Ecto neural progenitor cell (in vitro differentiated cells): ENCODE measurements around the gene CYP3A4.
"Not testable (repeated sequence)": the region's sequence is repeated elsewhere in the genome, so short reads cannot be mapped to it uniquely, and the experiment has no call there.

ENCODE experiments used
- DNase-seq: peaks from one replicate; pipeline ENCODE4 v3.0.0-alpha.2; 2018; ENCODE audit warnings: low spot score

Gene CYP3A4

DNA sequence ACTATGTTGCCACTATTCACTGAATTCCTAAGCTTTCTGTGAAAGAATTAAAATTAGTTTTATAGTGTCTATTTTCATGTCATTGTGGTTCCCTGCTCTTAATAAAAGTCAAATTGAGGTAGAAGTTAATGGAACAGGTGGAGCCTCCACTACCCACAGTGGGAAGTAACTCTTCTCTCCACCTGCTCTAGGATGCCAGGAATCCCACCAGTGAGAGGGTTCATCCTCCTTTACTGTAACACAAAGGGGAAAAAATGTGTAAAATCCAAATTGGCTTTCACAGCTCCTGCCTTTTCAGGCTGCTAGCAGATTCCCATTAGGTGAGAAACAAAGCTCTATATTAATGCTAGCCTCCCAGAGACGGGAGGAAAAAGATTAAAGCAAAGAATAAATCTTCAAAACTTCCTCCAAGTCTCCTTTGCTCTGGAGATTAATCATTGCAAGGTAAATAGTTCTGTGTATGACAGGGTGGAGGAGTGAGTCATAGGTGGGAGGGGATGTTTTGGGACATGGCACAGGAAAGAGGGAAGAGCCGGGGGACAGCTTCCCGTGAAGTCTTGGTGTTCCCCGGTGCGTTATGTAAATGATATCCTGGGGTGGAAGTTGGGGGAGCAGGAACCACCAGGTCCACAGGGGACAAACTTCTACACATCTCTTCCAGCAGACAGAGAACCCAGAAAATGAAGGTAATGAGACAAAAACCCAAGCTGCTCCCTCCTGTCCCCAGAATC is 32.5 kb downstream of the CYP3A4 start:
- DNase-seq: not testable (repeated sequence)

GRCh38 chr7:99748846-99749579 is 35.0 kb downstream of the CYP3A4 start:
- no peak for DNase-seq

DNA sequence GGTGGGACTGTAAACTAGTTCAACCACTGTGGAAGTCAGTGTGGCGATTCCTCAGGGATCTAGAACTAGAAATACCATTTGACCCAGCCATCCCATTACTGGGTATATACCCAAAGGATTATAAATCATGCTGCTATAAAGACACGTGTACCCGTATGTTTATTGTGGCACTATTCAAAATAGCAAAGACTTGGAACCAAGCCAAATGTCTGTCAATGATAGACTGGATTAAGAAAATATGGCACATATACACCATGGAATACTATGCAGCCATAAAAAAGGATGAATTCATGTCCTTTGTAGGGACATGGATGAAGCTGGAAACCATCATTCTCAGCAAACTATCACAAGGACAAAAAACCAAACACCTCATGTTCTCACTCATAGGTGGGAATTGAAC is 37.1 kb downstream of the CYP3A4 start:
- DNase-seq: not testable (repeated sequence)

DNA sequence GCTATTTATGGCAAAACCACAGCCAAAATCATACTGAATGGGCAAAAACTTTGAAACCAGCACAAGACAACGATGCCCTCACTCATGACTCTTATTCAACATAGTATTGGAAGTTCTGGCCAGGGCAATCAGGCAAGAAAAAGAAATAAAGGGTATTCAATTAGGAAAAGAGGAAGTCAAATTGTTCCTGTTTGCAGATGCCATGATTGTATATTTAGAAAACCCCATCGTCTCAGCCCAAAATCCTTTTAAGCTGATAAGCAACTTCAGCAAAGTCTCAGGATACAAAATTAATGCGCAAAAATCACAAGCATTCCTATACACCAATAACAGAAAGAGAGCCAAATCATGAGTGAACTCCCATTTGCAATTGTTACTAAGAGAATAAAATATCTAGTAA is 38.6 kb downstream of the CYP3A4 start:
- not testable (repeated sequence) for DNase-seq

DNA sequence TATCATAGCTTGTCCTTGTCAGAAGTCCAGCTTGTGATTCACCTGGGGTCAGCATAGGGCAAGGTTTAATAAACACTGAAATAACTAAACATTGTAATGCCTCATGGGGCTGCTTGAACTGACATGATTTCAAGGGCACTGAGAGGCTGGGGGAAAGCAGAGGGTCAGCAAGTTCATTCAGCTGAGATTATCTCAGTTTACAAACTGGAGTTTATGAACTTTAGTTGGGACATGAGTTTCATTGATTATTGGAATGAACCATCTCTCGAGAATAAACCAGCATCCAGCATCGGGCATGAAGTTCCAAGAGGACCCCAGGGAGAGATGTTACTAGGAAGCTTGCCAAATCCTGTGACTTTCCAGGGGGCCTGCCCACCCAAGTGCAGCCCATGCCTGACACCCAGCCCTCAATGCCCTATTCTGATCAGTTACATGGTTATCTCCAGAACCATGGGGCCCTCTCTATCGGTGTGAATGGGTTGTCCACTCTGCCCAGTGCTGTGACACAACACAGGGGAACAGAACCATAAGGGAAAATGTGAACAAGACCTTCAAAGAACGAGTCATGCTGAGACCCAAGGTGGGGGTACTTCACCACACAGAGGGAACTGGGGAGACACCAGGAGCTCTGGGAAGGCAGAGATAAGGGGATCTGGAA is 41.1 kb downstream of the CYP3A4 start:
- no peak for DNase-seq

- DNase-seq: no peak
These were observed 42.6 kb downstream of the CYP3A4 start for GRCh38 chr7:99741441-99741795.

DNA sequence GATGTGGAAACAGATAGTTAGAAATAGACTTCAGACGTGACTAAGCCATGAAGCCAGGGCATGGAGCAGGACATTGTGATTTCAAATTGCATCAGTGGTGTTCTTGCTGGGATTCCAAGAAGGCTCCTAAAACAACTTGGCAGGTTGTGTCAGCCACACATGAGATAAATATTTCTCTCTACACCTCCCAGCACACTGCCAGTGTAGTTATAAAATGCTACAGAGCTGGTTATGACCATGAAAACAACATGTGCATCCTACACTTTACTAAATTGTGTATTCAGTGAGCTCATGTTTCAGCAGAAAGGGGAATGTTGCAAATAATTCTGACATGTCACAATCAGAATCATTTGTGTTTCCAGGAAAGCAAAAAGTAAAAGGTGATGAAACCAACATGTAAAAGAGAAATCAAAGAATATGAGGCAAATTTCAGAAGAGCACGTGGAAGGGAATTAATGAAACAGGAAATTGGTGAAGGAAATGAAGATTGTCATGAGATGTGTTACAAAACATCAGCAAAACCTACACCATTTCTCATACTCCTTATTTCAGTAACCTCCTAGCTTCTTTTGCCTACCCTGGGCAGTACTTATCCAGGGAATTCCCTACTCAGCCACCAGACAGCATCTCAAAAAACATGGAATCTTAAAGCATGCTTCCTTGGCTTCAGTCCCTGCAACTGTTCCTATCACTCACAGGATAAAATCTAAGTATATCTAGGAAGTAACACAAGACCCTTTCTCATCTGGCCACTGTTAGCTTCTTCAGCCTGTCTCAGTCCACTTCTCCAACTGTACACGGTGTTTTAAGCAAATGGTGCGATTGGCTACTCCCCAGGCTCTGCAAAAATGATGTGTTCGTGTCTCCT is 43.2 kb downstream of the CYP3A4 start:
- no peak for DNase-seq

DNA sequence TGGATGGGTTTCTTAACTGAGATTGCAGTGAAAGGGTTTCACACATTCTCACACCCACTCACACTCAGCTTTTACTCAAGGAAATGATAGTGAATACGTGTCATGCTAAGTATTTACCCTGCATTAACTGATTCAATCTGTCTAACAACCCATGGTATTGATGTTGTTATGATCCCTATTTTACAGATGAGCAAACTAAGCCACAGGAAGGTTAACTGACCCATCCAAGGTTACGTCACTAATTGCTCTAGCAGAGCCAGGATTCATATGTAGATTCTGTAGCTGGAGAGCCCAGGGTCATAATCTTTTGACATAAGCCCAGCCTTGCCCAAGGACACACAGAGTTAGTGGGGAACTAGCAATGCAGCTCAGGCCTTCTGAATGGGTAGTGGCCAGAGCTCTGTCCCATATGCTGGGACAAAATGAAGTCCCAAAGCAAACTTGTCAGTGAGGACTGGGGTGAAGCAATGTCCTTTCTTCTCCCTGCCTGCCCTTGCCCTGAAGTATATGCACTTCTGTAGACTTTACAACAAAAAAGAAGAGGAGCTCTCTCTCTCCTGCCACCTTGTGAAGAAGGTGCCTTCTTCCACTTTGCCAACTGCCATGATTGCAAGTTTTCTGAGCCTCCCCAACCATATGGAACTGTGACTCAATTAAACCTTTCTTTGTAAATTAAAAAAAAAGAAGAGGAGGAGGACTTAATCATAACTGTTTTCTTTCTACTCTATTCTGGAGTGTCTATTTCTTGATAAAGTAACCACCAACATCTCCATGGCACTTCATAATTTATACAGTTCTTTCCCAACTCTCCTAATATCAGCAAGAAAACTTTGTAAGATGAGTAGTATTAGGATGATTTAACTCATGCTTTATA is 44.0 kb downstream of the CYP3A4 start:
- no peak for DNase-seq

DNA sequence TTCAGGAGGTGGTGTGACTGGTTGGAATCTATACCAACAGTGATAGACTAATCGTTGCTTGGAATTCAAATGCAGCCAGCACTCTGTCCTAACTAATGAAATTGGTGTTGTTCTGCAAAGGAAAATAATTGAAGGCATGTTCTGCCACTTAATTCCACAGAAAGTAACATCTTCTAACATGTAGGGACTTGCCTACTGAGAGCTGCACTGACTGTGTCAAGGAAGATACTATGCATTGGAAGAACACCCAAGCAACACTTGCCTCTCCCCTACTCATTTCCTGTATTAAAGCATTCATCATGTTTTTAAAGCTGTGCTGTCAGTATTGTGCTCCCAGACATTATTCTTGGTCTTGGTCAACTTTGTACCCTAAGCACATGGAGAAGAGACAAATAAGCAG is 46.3 kb downstream of the CYP3A4 start:
- DNase-seq: no peak

DNA sequence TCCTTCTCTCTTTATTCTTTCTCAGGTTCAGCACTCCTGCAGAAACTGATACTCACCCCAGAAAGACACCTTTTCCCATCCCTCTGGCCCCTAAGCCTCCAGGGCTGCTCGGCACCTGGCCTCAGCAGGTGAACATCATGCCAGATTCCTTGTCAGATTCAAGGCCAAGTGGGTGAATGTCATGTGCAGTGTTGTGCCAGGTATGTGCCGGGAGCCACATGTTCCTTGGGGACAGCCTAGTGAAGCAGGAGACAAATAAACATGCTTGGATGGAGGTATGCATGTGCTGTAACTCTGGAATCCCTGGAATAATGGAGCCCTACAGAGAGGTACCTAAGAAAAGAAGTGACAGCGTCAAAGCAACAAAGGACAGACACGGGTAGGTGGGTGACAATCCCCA is 47.3 kb downstream of the CYP3A4 start:
- not testable (repeated sequence) for DNase-seq

GRCh38 chr7:99734987-99735386 is 49.0 kb downstream of the CYP3A4 start, which contains the start of gene CYP3A7:
Gene CYP3A7, minus strand, starts transcription at chr7:99735196. Its CDS starts 103 bp downstream, at chr7:99735093.
- DNase-seq: no peak

DNA sequence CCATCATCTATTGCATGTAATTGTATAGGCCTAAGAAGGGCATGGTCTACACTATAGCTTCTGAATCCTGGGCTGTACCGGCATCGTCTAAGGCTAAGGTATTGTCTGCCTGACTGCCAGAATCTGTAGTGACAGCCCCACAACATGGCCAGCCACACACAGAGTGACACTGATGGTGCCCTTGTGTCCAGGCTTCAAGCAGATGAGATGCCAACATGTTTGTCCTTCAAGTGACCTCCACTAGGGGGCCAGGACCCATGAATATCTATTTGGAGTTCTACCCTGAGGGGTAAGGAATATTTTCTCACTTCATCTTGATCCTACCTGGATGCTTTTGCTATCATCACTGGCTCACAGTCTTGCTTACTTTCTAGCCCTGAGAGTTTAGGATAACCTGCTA is 50.5 kb downstream of the CYP3A4 start:
- no peak for DNase-seq

- no peak for DNase-seq
These were observed 51.0 kb downstream of the CYP3A4 start for GRCh38 chr7:99733003-99733402.

- DNase-seq: no peak
These were observed 52.2 kb downstream of the CYP3A4 start for GRCh38 chr7:99731638-99732374.

DNA sequence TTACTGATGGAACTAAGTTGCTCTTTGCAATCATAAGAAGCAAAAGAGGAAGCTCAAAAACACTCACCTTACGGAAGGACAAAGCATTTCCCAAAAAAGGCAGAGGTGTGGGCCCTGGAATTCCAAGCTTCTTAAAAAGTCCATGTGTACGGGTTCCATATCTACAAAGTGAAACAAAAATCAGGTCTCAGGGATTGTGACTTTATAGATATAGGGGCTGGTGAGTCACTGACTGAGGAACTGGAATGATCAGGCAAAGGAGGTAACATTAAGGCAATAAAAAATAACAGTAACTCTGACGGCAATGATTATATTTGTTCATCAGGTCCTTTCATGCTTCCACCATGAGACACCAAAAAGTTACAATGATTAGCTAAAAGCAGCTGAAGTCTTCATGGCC is 53.0 kb downstream of the CYP3A4 start:
- DNase-seq: no peak

GRCh38 chr7:99730238-99730810 is 53.7 kb downstream of the CYP3A4 start:
- no peak for DNase-seq

DNA sequence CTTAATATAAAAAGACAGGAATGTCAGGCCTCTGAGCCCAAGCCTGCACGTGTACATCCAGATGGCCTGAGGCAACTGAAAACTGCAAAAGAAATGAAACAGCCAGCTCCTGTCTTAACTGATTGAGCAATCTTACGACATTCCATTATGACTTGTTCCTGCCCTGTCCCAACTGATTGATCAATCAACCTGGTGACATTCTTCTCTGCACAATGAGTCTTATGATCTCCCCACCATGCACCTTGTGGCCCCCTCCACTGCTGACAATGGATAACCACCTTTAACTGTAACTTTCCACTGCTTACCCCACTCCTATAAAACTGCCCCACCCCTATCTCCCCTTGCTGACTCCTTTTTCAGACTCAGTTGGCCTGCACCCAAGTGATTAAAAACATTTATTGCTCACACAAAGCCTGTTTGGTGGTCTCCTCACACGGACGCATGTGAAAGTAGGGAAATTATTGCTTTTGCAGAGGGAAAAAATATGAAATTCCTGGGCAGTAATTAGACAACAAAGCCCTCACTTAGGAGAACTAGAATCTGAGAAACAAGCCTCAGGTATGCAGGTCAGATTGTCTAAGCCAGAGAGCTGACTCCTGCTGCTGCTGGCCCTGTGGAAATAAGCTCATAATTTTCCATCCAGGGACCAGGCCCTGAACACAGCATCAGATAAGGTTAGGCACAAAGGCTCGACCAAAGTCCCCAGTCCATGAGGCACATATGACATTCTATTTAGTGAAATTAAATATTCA is 54.3 kb downstream of the CYP3A4 start:
- DNase-seq: no peak

- DNase-seq: no peak
These were observed 55.4 kb downstream of the CYP3A4 start for GRCh38 chr7:99728615-99729014.

DNA sequence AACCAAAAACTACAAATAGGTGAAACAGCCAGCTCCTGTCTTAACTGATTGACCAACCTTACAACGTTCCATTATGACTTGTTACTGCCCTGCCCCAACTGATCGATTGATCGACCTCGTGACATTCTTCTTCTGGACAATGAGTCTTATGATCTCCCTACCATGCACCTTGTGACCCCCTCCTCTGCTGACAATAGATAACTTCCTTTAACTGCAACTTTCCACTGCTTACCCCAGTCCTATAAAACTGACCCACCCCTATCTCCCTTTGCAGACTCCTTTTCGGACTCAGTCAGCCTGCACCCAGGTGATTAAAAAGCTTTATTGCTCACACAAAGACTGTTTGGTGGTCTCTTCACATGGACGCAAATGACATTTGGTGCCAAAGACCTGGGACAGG is 60.8 kb downstream of the CYP3A4 start:
- not testable (repeated sequence) for DNase-seq
